ENCODE measurements around the gene DNAH11.

DNAH11 gene

DNA sequence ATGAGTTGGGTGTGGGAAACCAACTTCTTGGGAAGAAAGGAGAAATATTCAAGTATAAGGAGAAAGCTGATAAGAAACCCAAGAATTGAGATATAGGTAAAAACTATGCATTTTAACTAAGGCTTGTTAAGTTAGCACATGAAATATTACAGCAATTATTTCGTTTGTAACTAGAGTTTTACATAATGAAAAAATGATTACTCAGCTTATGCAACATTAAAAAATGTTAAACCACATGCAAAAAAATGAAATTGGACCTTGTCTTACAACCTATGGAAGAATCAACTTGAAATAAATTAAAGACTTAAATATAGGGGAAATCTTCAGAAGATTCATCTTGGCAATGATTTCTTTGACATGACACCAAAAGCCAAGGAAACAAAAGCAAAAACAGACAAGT, 219.6 kb downstream of the DNAH11 start:
- no peak overlapping the region for H3K27ac ChIP-seq
- no peak for TF ChIP-seq ZFX (IDR thresholded peaks at IDR 0.05)

GRCh38 chr7:21763818-21764217, 221.0 kb downstream of the DNAH11 start:
- TF ChIP-seq CTCF (conservative IDR thresholded peaks at IDR 0.05) (no peak), ZFX (IDR thresholded peaks at IDR 0.05) (no peak)
- H3K27ac ChIP-seq, result no peak overlapping the region

DNA sequence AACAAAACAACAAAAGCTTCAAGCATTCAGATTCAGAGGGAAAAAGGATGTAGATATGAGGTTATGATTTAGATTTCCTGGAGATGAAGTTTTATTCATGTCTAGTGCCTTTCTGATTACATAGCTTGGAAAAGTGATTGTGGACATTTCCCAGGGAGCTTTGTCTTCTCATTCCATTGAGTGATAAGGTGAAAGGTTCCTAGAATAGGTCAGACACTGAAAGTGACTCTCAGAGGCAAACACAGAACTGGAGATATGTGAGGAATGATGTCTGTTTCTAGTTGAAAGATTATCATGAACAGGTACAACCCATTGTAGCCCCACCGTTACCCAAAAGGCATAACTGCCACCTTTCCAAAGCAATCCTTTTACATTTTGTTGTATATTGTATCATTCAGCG, 223.4 kb downstream of the DNAH11 start:
- no peak overlapping the region for H3K27ac ChIP-seq
- TF ChIP-seq CTCF (conservative IDR thresholded peaks at IDR 0.05), result no peak
- no peak for TF ChIP-seq ZFX (IDR thresholded peaks at IDR 0.05)

- H3K27ac ChIP-seq, result no peak overlapping the region
- TF ChIP-seq CTCF (conservative IDR thresholded peaks at IDR 0.05) (peak; percentile 97), ZFX (IDR thresholded peaks at IDR 0.05) (no peak)
Measured at GRCh38 chr7:21767300-21767900, 224.6 kb downstream of the DNAH11 start.

GRCh38 chr7:21768279-21768678, 225.4 kb downstream of the DNAH11 start:
- H3K27ac ChIP-seq, result no peak overlapping the region
- no peak for TF ChIP-seq ZFX (IDR thresholded peaks at IDR 0.05)
- TF ChIP-seq CTCF (conservative IDR thresholded peaks at IDR 0.05), result no peak

GRCh38 chr7:21771266-21771665, 228.4 kb downstream of the DNAH11 start:
- no peak overlapping the region for H3K27ac ChIP-seq
- TF ChIP-seq ZFX (IDR thresholded peaks at IDR 0.05), result no peak
- TF ChIP-seq CTCF (conservative IDR thresholded peaks at IDR 0.05), result no peak

- TF ChIP-seq CTCF (conservative IDR thresholded peaks at IDR 0.05) (no peak), ZFX (IDR thresholded peaks at IDR 0.05) (no peak)
- H3K27ac ChIP-seq, result no peak overlapping the region
Measured at GRCh38 chr7:21771906-21772610, 229.2 kb downstream of the DNAH11 start.

DNA sequence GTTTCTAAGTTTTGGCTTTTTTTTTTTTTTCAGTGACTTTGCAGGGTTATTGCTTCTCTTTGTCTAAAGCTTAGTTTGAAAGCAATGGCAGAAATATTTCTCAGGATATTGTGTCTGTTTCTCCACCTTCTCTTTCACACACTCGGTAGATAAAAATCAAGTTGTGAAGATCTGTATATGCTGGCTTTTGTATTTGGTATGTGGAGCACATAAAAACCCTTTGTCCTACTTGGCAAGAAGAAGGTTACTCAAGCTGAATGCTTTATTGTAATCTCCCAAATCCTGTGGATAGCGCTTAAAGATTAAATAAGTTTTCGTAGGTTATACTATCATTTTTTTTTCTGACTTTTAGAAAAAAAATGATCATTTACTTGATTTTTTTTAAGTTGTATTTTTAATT, 230.5 kb downstream of the DNAH11 start:
- TF ChIP-seq ZFX (IDR thresholded peaks at IDR 0.05) (no peak), CTCF (conservative IDR thresholded peaks at IDR 0.05) (no peak)

More for the DNA sequence above, 230.5 kb downstream of the DNAH11 start:
- H3K27ac ChIP-seq, result no peak overlapping the region

All from C4-2B (cell line).